GM21515 (cell line): Measurements from ENCODE around the gene B3GALT6.
"Not testable (repeated sequence)": the region's sequence is repeated elsewhere in the genome, so short reads cannot be mapped to it uniquely, and the experiment has no call there.

Source experiments
- ATAC-seq: cut with Tn5 transposase; IDR thresholded peaks from one replicate; pipeline ENCODE4 v1.9.1; 2021; ENCODE audit not compliant: unreplicated experiment

B3GALT6 gene

GRCh38 chr1:1232208-1232795, at the start of gene B3GALT6:
Gene B3GALT6, plus strand, starts transcription at chr1:1232237. Its CDS starts 42 bp downstream, at chr1:1232279.
- peak; percentile 1 for ATAC-seq

DNA sequence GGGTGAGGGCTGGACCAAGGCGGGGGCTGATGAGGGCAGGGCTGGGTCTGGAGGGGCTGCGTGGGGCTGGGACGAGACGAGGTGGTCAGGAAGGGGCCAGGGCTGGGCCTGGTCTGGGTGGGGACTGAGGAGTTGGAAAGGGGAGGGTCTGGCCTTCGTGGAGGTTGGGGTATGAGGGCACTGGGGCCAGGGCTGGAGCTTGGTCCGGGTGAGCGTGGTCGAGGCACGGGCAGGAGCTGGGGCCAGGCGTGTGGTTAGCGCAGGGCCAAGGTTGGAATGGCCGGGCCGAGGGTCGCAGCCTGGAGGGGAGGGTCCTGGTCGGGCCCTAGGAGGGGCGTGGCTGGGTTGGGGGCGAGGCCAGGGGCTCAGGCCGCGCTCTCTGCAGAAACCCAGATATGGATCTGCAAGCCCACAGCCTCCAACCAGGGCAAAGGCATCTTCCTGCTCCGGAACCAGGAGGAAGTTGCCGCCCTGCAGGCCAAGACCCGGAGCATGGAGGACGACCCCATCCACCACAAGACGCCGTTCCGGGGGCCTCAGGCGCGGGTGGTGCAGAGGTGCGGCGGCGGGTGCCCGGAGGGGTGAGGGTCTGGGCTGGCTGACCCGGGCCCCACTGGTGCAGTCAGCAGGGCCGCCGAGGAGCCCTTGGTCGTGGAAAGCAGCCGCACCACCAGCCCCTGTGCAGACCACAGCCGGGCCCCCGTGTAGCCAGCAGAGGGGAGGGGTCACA, 49.4 kb upstream of the B3GALT6 start:
- no peak for ATAC-seq

- ATAC-seq: no peak
Observed at GRCh38 chr1:1183221-1183747, 48.8 kb upstream of the B3GALT6 start.

DNA sequence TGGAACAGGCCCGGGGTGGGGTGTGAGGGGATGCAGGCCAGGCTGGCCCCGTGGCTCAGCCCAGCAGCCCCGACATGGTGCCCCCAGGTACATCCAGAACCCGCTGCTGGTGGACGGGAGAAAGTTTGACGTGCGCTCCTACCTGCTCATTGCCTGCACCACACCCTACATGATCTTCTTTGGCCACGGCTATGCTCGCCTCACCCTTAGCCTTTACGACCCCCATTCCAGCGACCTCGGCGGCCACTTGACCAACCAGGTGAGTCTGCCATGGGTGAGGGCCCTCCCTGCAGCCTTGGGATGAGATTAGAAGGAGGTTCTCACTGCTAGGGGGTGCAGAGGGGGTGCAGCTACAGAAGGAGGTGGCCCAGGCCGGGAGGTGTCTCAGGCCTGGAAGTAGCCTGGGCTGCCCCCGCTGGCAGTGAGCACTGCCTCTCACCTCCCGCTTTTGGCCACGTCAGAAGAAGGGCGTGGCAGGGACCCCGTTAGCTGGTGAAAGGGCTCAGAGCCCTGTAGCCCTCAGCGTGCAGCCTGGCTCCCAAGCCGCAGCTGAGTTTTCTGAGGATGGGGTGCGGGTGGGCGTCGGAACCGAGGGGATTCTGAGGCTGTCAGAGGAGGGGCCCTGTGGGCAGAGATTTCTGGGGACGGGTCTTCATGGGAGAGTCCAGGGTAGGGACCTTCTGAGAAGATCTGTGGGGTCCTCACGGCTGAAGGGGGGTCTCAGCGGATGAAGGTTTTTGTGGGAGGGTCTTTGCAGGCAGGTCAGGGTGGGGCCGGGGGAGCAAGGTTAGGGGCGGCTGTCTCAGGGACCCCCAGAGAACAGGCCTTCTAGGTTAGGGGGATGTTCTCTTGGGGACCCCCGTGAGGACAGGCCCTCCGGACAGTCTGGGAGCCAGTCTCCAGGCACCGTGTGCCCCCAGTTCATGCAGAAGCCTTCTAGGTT, 47.9 kb upstream of the B3GALT6 start:
- ATAC-seq: no peak

DNA sequence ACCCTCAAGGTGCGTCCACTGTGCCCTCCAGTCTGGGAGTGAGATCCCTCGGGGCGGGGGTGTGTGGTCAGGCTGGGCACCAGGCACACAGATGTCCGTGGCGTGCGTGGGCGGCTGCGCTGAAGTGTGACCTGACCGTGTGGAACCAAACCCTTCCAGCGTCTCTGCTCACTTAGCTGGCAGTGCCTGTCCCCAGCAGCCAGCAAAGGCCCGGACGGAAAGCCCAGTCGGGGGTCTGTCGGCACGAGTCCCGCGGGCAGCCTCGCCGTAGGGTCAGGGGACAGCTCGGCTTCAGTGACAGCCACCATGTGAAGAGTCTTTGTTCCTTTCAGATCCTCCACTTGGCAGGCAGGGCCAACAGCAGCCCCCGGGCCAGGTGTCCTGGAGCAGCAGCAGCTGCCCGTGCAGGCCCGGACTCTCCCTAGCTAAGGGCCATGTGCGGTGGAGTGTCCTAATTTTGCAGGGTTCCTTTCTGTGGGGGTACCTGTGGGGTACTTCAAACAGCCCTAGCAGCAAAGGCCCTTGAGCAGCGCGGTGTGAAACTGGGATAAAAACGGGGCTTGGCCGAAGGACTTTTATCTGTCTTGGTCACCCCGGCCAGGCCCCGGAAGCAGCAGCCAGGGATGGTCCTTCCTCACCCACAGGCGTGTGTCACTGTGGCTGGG, 46.8 kb upstream of the B3GALT6 start:
- ATAC-seq: no peak

GRCh38 chr1:1187938-1188337, 44.1 kb upstream of the B3GALT6 start:
- no peak for ATAC-seq

- no peak for ATAC-seq
Observed at GRCh38 chr1:1189111-1189510, 42.9 kb upstream of the B3GALT6 start.

- no peak for ATAC-seq
Observed at GRCh38 chr1:1191734-1192133, 40.3 kb upstream of the B3GALT6 start.

DNA sequence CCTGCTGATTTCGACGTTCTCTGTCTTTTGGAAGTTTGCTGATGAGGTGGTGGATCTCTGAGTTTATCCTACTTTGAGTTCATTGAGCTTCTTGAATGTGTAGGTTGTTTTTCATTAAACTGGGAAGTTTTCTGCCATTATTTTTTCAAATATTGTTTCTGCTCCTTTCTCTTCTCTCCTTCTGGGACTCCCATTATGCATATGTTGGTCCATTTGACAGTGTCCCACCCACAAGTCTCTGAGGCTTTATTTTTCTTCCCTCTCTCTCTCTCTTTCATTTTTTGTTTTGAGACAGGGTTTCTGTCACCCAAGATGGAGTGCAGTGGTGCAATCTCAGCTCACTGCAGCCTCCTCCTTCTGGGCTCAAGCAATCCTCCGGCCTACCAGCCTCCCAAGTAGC, 37.3 kb upstream of the B3GALT6 start:
- no peak for ATAC-seq

DNA sequence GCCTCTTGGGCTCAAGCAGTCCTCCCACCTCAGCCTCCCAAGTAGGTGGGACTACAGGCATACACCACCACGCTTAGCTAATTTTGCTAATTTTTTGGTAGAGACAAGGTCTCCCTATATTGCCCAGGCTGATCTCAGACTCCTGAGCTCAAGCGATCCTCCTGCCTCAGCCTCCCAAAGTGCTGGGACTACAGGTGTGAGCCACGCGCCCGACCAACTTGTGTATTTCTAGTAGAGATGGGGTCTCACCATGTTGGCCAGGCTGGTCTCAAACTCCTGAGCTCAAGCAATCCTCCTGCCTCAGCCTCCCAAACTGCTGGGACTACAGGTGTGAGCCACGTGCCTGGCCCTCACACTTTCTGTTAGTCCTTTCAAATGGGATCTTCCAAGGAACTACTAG, 36.3 kb upstream of the B3GALT6 start:
- not testable (repeated sequence) for ATAC-seq

- no peak for ATAC-seq
Observed at GRCh38 chr1:1196431-1197187, 35.4 kb upstream of the B3GALT6 start.

GRCh38 chr1:1197188-1197500, 34.9 kb upstream of the B3GALT6 start:
- ATAC-seq: no peak

GRCh38 chr1:1197551-1198422, 34.2 kb upstream of the B3GALT6 start:
- ATAC-seq: no peak

- no peak for ATAC-seq
Observed at GRCh38 chr1:1198423-1199140, 33.5 kb upstream of the B3GALT6 start.

- ATAC-seq: no peak
Observed at GRCh38 chr1:1199141-1199960, 32.7 kb upstream of the B3GALT6 start.

DNA sequence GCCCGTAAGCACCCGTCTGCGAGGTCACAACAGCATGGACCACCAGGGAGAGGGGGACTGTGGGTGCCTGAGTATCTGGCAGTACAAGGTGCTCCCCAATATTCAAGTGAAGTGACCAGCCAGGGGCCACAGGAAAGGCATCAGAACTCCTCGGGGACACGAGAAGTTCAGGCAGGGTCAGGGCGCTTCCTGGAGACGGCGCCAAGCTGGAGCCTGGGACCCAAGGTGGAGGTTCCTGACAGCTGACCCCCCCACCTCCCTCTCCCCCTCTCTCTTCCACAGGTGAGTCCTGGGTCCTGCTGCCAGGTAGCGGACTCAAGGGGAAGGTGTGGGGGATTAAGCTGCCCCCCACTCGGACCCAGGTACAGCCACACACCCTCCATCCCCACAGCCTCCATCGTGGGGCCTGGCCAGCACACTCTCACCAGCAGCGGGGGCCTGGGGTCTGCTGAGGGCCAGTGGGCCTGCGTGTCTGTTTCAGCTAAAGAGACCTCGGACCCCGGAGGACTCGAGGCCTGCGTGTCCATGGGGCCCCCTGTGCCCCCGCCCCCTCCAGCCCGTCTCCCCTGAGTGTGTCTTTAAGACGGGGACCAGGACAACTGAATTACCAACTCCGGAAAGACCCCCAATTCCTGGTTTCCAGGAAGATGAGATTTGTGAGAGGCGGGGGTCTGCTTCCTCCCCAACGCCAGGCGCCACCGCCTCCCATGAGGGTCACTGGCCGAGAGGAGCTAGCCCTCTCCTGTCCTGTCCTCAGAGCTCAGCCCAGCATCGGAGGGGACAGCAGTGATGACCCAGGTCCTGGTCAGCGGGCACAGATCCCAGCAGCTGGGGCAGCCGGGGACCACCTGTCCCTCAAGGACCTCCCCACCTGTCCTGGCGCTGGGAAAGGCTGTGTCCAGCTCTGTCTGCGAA, 31.8 kb upstream of the B3GALT6 start:
- no peak for ATAC-seq
